IMR-90 (cell line): ENCODE data around the gene ARRDC1. TPM values are rescaled to one million over a fixed set of nuclear protein-coding genes. Genes with fewer than 3 reads are reported as not detected.

Experiments used
- ATAC-seq: fragments of 200-7000 bp; cut with Tn5 transposase; 2 replicates; pipeline ENCODE4 v1.9.1; 2020; ENCODE audit warnings: low read depth, mild to moderate bottlenecking, moderate library complexity
- BruUV-seq: library from RNA; stranded (reverse); fragments of 400-500 nt; replicated peaks from 2 replicates; lab custom pipeline; 2021; lab: Mats Ljungman, UMichigan
- CTCF ChIA-PET: fragments of 300-600 bp; formaldehyde crosslinking; extraction: SDS; loops from one replicate; lab custom pipeline; 2021; ENCODE audit warnings: antibody characterized with exemption; lab: Yijun Ruan, JAX
- POLR2A ChIA-PET: fragments of 300-600 bp; sonication (Branson Sonifier 250); formaldehyde crosslinking; loops from one replicate; lab custom pipeline; 2022; ENCODE audit warnings: antibody characterized with exemption; ENCODE audit not compliant: unreplicated experiment; lab: Charles Lee
- DNase-seq: peaks from one replicate; pipeline ENCODE4 v3.0.0; 2013
- H2AFZ ChIP-seq: replicated peaks from 2 replicates; pipeline ENCODE3; 2013; ENCODE audit warnings: low read length, mild to moderate bottlenecking; ENCODE audit not compliant: poor library complexity
- H2AK5ac ChIP-seq: 2 replicates; pipeline ENCODE4 v1.6.1; 2013; ENCODE audit warnings: low read depth, low read length, inconsistent platforms
- H2AK9ac ChIP-seq: replicated peaks from 2 replicates; pipeline ENCODE3; 2013; ENCODE audit warnings: mild to moderate bottlenecking, low read depth, low read length, moderate library complexity; ENCODE audit not compliant: poor library complexity
- H2BK120ac ChIP-seq: 2 replicates; pipeline ENCODE4 v1.6.1; 2013; ENCODE audit warnings: low read depth, low read length, inconsistent platforms
- H2BK15ac ChIP-seq: 3 replicates; pipeline ENCODE4 v1.6.1; 2013; ENCODE audit warnings: low read depth, low read length, inconsistent platforms
- H2BK20ac ChIP-seq: 2 replicates; pipeline ENCODE4 v1.6.1; 2013; ENCODE audit warnings: low read depth, mild to moderate bottlenecking, inconsistent platforms, low read length, moderate library complexity
- H2BK5ac ChIP-seq: 2 replicates; pipeline ENCODE4 v1.6.1; 2013; ENCODE audit warnings: mild to moderate bottlenecking, low read depth, low read length, inconsistent platforms; ENCODE audit not compliant: poor library complexity, severe bottlenecking
- H3K14ac ChIP-seq: replicated peaks from 2 replicates; pipeline ENCODE4 v1.6.1; 2013; ENCODE audit warnings: low read depth, low read length, inconsistent platforms
- H3K18ac ChIP-seq: 2 replicates; pipeline ENCODE4 v1.6.1; 2013; ENCODE audit warnings: low read depth, low read length, control low read depth
- H3K23ac ChIP-seq: 2 replicates; pipeline ENCODE4 v1.6.1; 2013; ENCODE audit warnings: low read depth, low read length, inconsistent platforms
- H3K27ac ChIP-seq: 2 replicates; pipeline ENCODE4 v1.5.1; 2013; ENCODE audit warnings: mild to moderate bottlenecking, control low read depth, low read length; ENCODE audit not compliant: insufficient read depth
- H3K27me3 ChIP-seq: 2 replicates; pipeline ENCODE4 v1.6.1; 2013; ENCODE audit warnings: low read length; ENCODE audit not compliant: control insufficient read depth, insufficient read depth
- H3K36me3 ChIP-seq: 2 replicates; pipeline ENCODE4 v1.6.1; 2013; ENCODE audit warnings: low read length, mixed read lengths; ENCODE audit not compliant: control insufficient read depth, insufficient read depth
- H3K4ac ChIP-seq: 2 replicates; pipeline ENCODE4 v1.6.1; 2013; ENCODE audit warnings: low read depth, low read length, inconsistent platforms
- H3K4me1 ChIP-seq: 2 replicates; pipeline ENCODE4 v1.6.1; 2013; ENCODE audit warnings: low read length, mixed read lengths; ENCODE audit not compliant: control insufficient read depth, insufficient read depth
- H3K4me2 ChIP-seq: 2 replicates; pipeline ENCODE4 v1.6.1; 2013; ENCODE audit warnings: low read depth, mild to moderate bottlenecking, control low read depth, low read length, moderate library complexity
- H3K4me3 ChIP-seq: 2 replicates; pipeline ENCODE4 v1.5.1; 2013; ENCODE audit warnings: low read depth, mild to moderate bottlenecking, control low read depth, low read length, moderate library complexity; ENCODE audit not compliant: insufficient read depth
- H3K56ac ChIP-seq: 2 replicates; pipeline ENCODE4 v1.6.1; 2013; ENCODE audit warnings: low read length, inconsistent platforms; ENCODE audit not compliant: insufficient read depth; ENCODE audit errors: extremely low read depth
- H3K79me1 ChIP-seq, 2 experiments: 2 replicates each; pipeline ENCODE4 v1.6.1; 2013; ENCODE audit warnings: low read length in 2 of 2, inconsistent platforms in 1 of 2, low read depth in 1 of 2
- H3K9ac ChIP-seq: 2 replicates; pipeline ENCODE4 v1.6.1; 2013; ENCODE audit warnings: low read depth, low read length, control low read depth
- H3K9me1 ChIP-seq: 2 replicates; pipeline ENCODE4 v1.6.1; 2013; ENCODE audit warnings: low read length, inconsistent platforms; ENCODE audit not compliant: insufficient read depth
- H3K9me3 ChIP-seq: 2 replicates; pipeline ENCODE4 v1.6.1; 2013; ENCODE audit warnings: low read length; ENCODE audit not compliant: control insufficient read depth, insufficient read depth
- H4K20me1 ChIP-seq: 2 replicates; pipeline ENCODE4 v1.6.1; 2013; ENCODE audit warnings: low read length, inconsistent platforms; ENCODE audit not compliant: insufficient read depth
- H4K5ac ChIP-seq: 2 replicates; pipeline ENCODE4 v1.6.1; 2013; ENCODE audit warnings: mild to moderate bottlenecking, low read depth, low read length, control low read depth
- H4K8ac ChIP-seq, 2 experiments: 2 replicates each; pipeline ENCODE4 v1.6.1; 2013; ENCODE audit warnings: low read depth in 2 of 2, low read length in 2 of 2, control low read depth in 1 of 2, inconsistent platforms in 1 of 2
- H4K91ac ChIP-seq: 2 replicates; pipeline ENCODE4 v1.6.1; 2013; ENCODE audit warnings: low read depth, low read length, inconsistent platforms; ENCODE audit not compliant: insufficient read depth
- BHLHE40 ChIP-seq: fragments of 150-350 bp; IDR thresholded peaks from 2 replicates; pipeline ENCODE4 v1.6.1; 2016; ENCODE audit warnings: mild to moderate bottlenecking, low read depth, low read length
- ELK1 ChIP-seq: fragments of 150-350 bp; IDR thresholded peaks from 2 replicates; pipeline ENCODE4 v1.6.1; 2016; ENCODE audit warnings: low read depth, mild to moderate bottlenecking, low read length, moderate library complexity, borderline replicate concordance
- FOS ChIP-seq: fragments of 150-350 bp; IDR thresholded peaks from 2 replicates; pipeline ENCODE4 v1.6.1; 2016; ENCODE audit warnings: low read depth, low read length
- MAFK ChIP-seq: IDR thresholded peaks from 2 replicates; pipeline ENCODE4 v1.6.1; 2012; ENCODE audit warnings: low read depth, low read length, improper control_type of control experiment
- NFE2L2 ChIP-seq: fragments of 150-350 bp; IDR thresholded peaks from 2 replicates; pipeline ENCODE4 v1.6.1; 2016; ENCODE audit warnings: low read depth, mild to moderate bottlenecking, low read length
- RAD21 ChIP-seq: IDR thresholded peaks from 2 replicates; pipeline ENCODE4 v1.6.1; 2012; ENCODE audit warnings: low read length, improper control_type of control experiment
- RCOR1 ChIP-seq: IDR thresholded peaks from 2 replicates; pipeline ENCODE4 v1.6.1; 2012; ENCODE audit warnings: mild to moderate bottlenecking, low read length, improper control_type of control experiment; ENCODE audit not compliant: insufficient replicate concordance
- RFX5 ChIP-seq: IDR thresholded peaks from 2 replicates; pipeline ENCODE4 v1.8.0; 2012; ENCODE audit warnings: low read depth, mild to moderate bottlenecking, low read length, moderate library complexity
- SMC3 ChIP-seq: fragments of 150-350 bp; IDR thresholded peaks from 2 replicates; pipeline ENCODE4 v1.6.1; 2016; ENCODE audit warnings: low read depth, mild to moderate bottlenecking, antibody characterized with exemption, low read length, moderate library complexity
- WGBS, 2 experiments: methylation state at CpG; one replicate each; pipeline versions ENCODE4 v1.1.5 to v1.1.7; 2013; ENCODE audit warnings: missing lambda C conversion rate in 2 of 2; ENCODE audit not compliant: insufficient read length in 1 of 2; ENCODE audit errors: extremely low coverage in 2 of 2; 5-methylcytosine and 5-hydroxymethylcytosine counted together
- dilution Hi-C: fragments of 300-500 bp; cut with HindIII; formaldehyde crosslinking; loops from one replicate; pipeline ENCODE4 v1.14.3; 2018; ENCODE audit warnings: low sequenced_read_pairs; ENCODE audit not compliant: unreplicated experiment
- in situ Hi-C: fragments of 300-500 bp; cut with MboI; formaldehyde crosslinking; loops from 3 replicates; pipeline ENCODE4 v1.14.3; 2019; ENCODE audit warnings: low sequenced_read_pairs, inconsistent platforms, mixed read lengths
- intact Hi-C: fragments of 100-400 bp; cut with micrococcal nuclease; formaldehyde crosslinking; loops from 2 replicates; pipeline ENCODE4 v1.10.0; 2022
- polyA plus RNA-seq, 3 experiments: library from polyadenylated mRNA; depleted of rRNA; stranded (reverse); fragments of >200 nt; gene quantifications; 2 replicates each; pipeline ENCODE4 v1.2.3, GENCODE V29; 2012; ENCODE audit warnings: low replicate concordance in 1 of 3
- total RNA-seq: library from RNA; depleted of rRNA; stranded (reverse); fragments of >200 nt; gene quantifications from 2 replicates; pipeline ENCODE4 v1.2.3, GENCODE V29; 2012
- TF ChIP-seq, protein P1 (sequence below): fragments of 150-350 bp; IDR thresholded peaks from 2 replicates; pipeline ENCODE4 v1.6.1; 2017; ENCODE audit warnings: mild to moderate bottlenecking, antibody characterized with exemption, low read length, low read depth

Gene ARRDC1
- total and polyA plus RNA-seq, 2 of the 4 experiments (the other 2 are of a cell fraction) = 7.7 to 41.4 TPM

DNA sequence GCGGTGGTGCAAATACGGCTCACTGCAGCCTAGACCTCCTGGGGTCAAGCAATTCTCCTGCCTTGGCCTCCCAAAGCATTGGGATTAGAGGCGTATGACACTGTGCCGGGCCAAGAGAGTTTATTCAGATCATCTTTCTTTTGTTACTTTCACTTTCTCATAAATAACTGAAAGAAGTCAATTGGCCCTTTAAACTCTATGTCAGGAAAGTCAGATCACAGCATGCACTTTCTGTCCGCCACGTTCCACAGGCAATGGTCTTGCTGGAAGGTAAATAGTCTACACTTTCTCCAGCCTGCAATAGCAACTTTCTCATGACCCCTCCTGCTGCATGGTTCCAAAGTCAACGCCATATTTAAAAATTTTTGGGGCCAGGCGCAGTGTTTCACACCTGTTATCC is 6.5 kb upstream of the ARRDC1 start:
- H3K27ac ChIP-seq = no peak overlapping the region
- in situ Hi-C loops = no loop called here
- no peak overlapping the region for H3K23ac ChIP-seq
- H2AK5ac ChIP-seq = no peak overlapping the region
- intact Hi-C loops = no loop called here
- no peak overlapping the region for H3K9ac ChIP-seq
- no peak overlapping the region for H2BK15ac ChIP-seq
- H3K9me3 ChIP-seq = no peaks in the 10 kb centered on the region
- H3K4me1 ChIP-seq = no peaks in the 10 kb centered on the region
- H2BK120ac ChIP-seq = no peak overlapping the region
- H4K8ac ChIP-seq = no peak overlapping the region
- no peak overlapping the region for H2BK5ac ChIP-seq
- TF ChIP-seq SMC3 (no peak), RFX5 (no peak), ELK1 (no peak), RCOR1 (no peak), MAFK (no peak), NFE2L2 (no peak), FOS (no peak), RAD21 (no peak), BHLHE40 (no peak)
- TF ChIP-seq, protein P1, sequence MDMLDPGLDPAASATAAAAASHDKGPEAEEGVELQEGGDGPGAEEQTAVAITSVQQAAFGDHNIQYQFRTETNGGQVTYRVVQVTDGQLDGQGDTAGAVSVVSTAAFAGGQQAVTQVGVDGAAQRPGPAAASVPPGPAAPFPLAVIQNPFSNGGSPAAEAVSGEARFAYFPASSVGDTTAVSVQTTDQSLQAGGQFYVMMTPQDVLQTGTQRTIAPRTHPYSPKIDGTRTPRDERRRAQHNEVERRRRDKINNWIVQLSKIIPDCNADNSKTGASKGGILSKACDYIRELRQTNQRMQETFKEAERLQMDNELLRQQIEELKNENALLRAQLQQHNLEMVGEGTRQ = no peak
- no peak overlapping the region for H3K4ac ChIP-seq
- no peak overlapping the region for H3K56ac ChIP-seq
- DNase-seq (no peak), ATAC-seq (no peak)
- BruUV-seq = no TSS peak
- WGBS, 2 experiments = 83% methylated on average over 5 of the region's 8 CpGs; no CpG with 5 or more reads in 1 of the 2 experiments
- H2AFZ ChIP-seq = no peak overlapping the region
- H4K5ac ChIP-seq = no peak overlapping the region
- H3K4me2 ChIP-seq = no peak overlapping the region
- H3K4me3 ChIP-seq = no peak overlapping the region
- no peaks in the 10 kb centered on the region for H4K20me1 ChIP-seq
- no peak overlapping the region for H4K91ac ChIP-seq
- POLR2A ChIA-PET = no interaction called here
- peaks cover 5% of the 10 kb centered on the region; the same call in 1 of the 2 replicates for H3K27me3 ChIP-seq
- peaks cover 3% of the 10 kb centered on the region; the same call in 1 of the 2 replicates for H3K9me1 ChIP-seq
- H3K14ac ChIP-seq = no peak overlapping the region
- H3K36me3 ChIP-seq = no peaks in the 10 kb centered on the region
- H3K79me1 ChIP-seq = no peaks in the 10 kb centered on the region
- no peak overlapping the region for H2AK9ac ChIP-seq
- dilution Hi-C loops = no loop called here
- no peak overlapping the region for H3K18ac ChIP-seq
- H2BK20ac ChIP-seq = no peak overlapping the region
- CTCF ChIA-PET = no interaction called here
